Body of pancreas (tissue), 4 donors: Measurements from ENCODE around the gene FOXP1. TPM values are rescaled to one million over a fixed set of nuclear protein-coding genes. Genes with fewer than 3 reads are reported as not detected.
A peak's percentile ranks its signal among the peaks of the same experiment; 100 is the strongest.

Source experiments
- ATAC-seq: fragments of 150-250 bp; one replicate; pipeline ENCODE4 v1.9.1; 2016
- DNase-seq, 4 donors: peaks; one replicate each; pipeline ENCODE4 v3.0.0-alpha.2; 2019
- H3K27ac ChIP-seq, 4 donors: fragments of 200-600 bp; sonication (generic); 1 replicate in 3 of 4; 2 replicates in 1 of 4; pipeline versions ENCODE4 v1.5.1 to v1.6.1; 2016 to 2019; ENCODE audit warnings: mild to moderate bottlenecking in 1 of 4, mixed read lengths in 1 of 4, moderate library complexity in 1 of 4
- H3K27me3 ChIP-seq, 2 donors: fragments of 200-600 bp; sonication (generic); one replicate each; pipeline ENCODE4 v1.6.0; 2016; ENCODE audit warnings: mild to moderate bottlenecking in 1 of 2
- H3K36me3 ChIP-seq, 2 donors: fragments of 200-600 bp; sonication (generic); replicated peaks in 1 of 2; 2 replicates each; pipeline ENCODE4 v1.5.1; 2016; ENCODE audit warnings: low read depth in 2 of 2; ENCODE audit not compliant: insufficient read depth in 1 of 2
- H3K4me1 ChIP-seq: fragments of 200-600 bp; sonication (generic); one replicate; pipeline ENCODE4 v1.6.0; 2016
- H3K4me3 ChIP-seq, 2 donors: fragments of 200-600 bp; sonication (generic); 1 replicate in 1 of 2; 2 replicates in 1 of 2; pipeline ENCODE4 v1.5.1; 2016 to 2019
- H3K9me3 ChIP-seq, 3 donors: fragments of 200-600 bp; sonication (generic); 1 replicate in 2 of 3; 2 replicates in 1 of 3; pipeline ENCODE4 v1.5.1; 2016
- CTCF ChIP-seq, 7 experiments: fragments of 450-650 bp in 4 of 7; fragments of 200-600 bp in 3 of 7; sonication (generic) in 3 of 7; IDR thresholded peaks; one replicate each; pipeline ENCODE4 v1.5.1; 2016 to 2019; ENCODE audit warnings: antibody characterized with exemption in 7 of 7
- POLR2A ChIP-seq, 3 donors: fragments of 450-650 bp; IDR thresholded peaks; one replicate each; pipeline ENCODE4 v1.6.1; 2016; ENCODE audit warnings: antibody characterized with exemption in 3 of 3, mild to moderate bottlenecking in 2 of 3
- WGBS, 2 donors: methylation state at CpG; one replicate each; pipeline ENCODE4 v1.1.5; 2017; 5-methylcytosine and 5-hydroxymethylcytosine counted together
- intact Hi-C: fragments of 100-400 bp; cut with DNase I; formaldehyde crosslinking; loops from one replicate; pipeline ENCODE4 v1.15.1; 2023
- total RNA-seq, 2 donors: library from RNA; depleted of rRNA; stranded (reverse); fragments of >200 nt; gene quantifications; one replicate each; pipeline ENCODE4 v1.1.0, GENCODE V29; 2016

FOXP1 gene
- total RNA-seq, 2 donors from 2014 or later = 85.7 to 86.1 TPM

GRCh38 chr3:71104121-71104541, 479.4 kb downstream of the FOXP1 start:
- no peak overlapping the region for H3K4me3 ChIP-seq
- no peaks in the 10 kb centered on the region for H3K36me3 ChIP-seq
- intact Hi-C loops = no loop called here
- DNase-seq = no peak
- H3K4me1 ChIP-seq = peaks cover 66% of the 10 kb centered on the region
- no peaks in the 10 kb centered on the region for H3K9me3 ChIP-seq
- TF ChIP-seq CTCF (IDR thresholded peaks at IDR 0.05) (no peak), POLR2A (IDR thresholded peaks at IDR 0.05) (no peak)
- 84 to 88% methylated on average over 6 of the region's 6 CpGs for WGBS, 2 donors
- H3K27me3 ChIP-seq = no peaks in the 10 kb centered on the region
- ATAC-seq = no peak
- H3K27ac ChIP-seq = no peak overlapping the region

- intact Hi-C loops = no loop called here
- H3K4me3 ChIP-seq = no peak overlapping the region
- no peaks in the 10 kb centered on the region for H3K36me3 ChIP-seq
- DNase-seq (peak; percentile 43 to 75 (median 56)), ATAC-seq (no peak)
- TF ChIP-seq CTCF (IDR thresholded peaks at IDR 0.05) (no peak), POLR2A (IDR thresholded peaks at IDR 0.05) (no peak)
- H3K4me1 ChIP-seq = peaks cover 62% of the 10 kb centered on the region
- H3K9me3 ChIP-seq = no peaks in the 10 kb centered on the region
- 39 to 41% methylated on average over 9 of the region's 9 CpGs for WGBS, 2 donors
- H3K27me3 ChIP-seq = no peaks in the 10 kb centered on the region
- H3K27ac ChIP-seq = peak overlapping the region in 1 of 4 donors; percentile 16
These were observed 480.1 kb downstream of the FOXP1 start for GRCh38 chr3:71103430-71103921.

GRCh38 chr3:71102111-71102983, 481.2 kb downstream of the FOXP1 start:
- Histone ChIP-seq H3K27ac (peak overlapping the region in 1 of 4 donors; percentile 11), H3K9me3 (no peaks in the 10 kb centered on the region), H3K36me3 (no peaks in the 10 kb centered on the region), H3K27me3 (no peaks in the 10 kb centered on the region), H3K4me3 (no peak overlapping the region), H3K4me1 (peaks cover 52% of the 10 kb centered on the region)
- intact Hi-C loops = no loop called here
- peak in 1 of 4 donors; percentile 27 for DNase-seq
- peak; percentile 67 for ATAC-seq
- TF ChIP-seq POLR2A (IDR thresholded peaks at IDR 0.05) (no peak), CTCF (IDR thresholded peaks at IDR 0.05) (no peak)
- WGBS, 2 donors = 54 to 65% methylated on average over 11 of the region's 11 CpGs

- no peak overlapping the region for H3K27ac ChIP-seq
- ATAC-seq = no peak
- H3K4me3 ChIP-seq = no peak overlapping the region
- H3K4me1 ChIP-seq = peaks cover 49% of the 10 kb centered on the region
- no peaks in the 10 kb centered on the region for H3K36me3 ChIP-seq
- no peak for DNase-seq
- no peaks in the 10 kb centered on the region for H3K27me3 ChIP-seq
- no peak for TF ChIP-seq POLR2A (IDR thresholded peaks at IDR 0.05)
- TF ChIP-seq CTCF (IDR thresholded peaks at IDR 0.05) = no peak
- intact Hi-C loops = no loop called here
- no peaks in the 10 kb centered on the region for H3K9me3 ChIP-seq
- 82 to 86% methylated on average over 5 of the region's 5 CpGs for WGBS, 2 donors
These were observed 481.9 kb downstream of the FOXP1 start for GRCh38 chr3:71101626-71102025.
